Measurements from ENCODE around the gene PPP4C.
A peak's percentile ranks its signal among the peaks of the same experiment; 100 is the strongest.

Gene PPP4C

GRCh38 chr16:30092373-30093010 is 16.7 kb downstream of the PPP4C start:
- peaks cover 66 to 68% of the 10 kb centered on the region in 2 experiments for H3K4me1 ChIP-seq (ENCODE audit: control insufficient read depth in 1 of 2, insufficient read depth in 1 of 2, low read depth in 1 of 2, low read length in 1 of 2)
- H3K27me3 ChIP-seq = no peaks in the 10 kb centered on the region
- peaks cover 34% of the 10 kb centered on the region for H3K36me3 ChIP-seq
- peak; percentile 92 for TF ChIP-seq CTCF (IDR thresholded peaks at IDR 0.05)
- peak overlapping the region; percentile 85 for H3K4me3 ChIP-seq (ENCODE audit: low read depth in 1 of 2, low read length in 1 of 2)
- peak overlapping the region; percentile 100 for H3K27ac ChIP-seq
- peaks cover 7% of the 10 kb centered on the region for H3K9me3 ChIP-seq

GRCh38 chr16:30094541-30095165 is 18.9 kb downstream of the PPP4C start:
- peaks cover 23% of the 10 kb centered on the region for H3K9me3 ChIP-seq
- H3K4me1 ChIP-seq (ENCODE audit: control insufficient read depth in 1 of 2, insufficient read depth in 1 of 2, low read depth in 1 of 2, low read length in 1 of 2) = peaks cover 58 to 65% of the 10 kb centered on the region in 2 experiments
- TF ChIP-seq CTCF (IDR thresholded peaks at IDR 0.05) = no peak
- H3K27ac ChIP-seq = peak overlapping the region; percentile 100
- no peaks in the 10 kb centered on the region for H3K27me3 ChIP-seq
- H3K36me3 ChIP-seq = peaks cover 34% of the 10 kb centered on the region
- peak overlapping the region; percentile 85 to 100 for H3K4me3 ChIP-seq (ENCODE audit: low read depth in 1 of 2, low read length in 1 of 2)

GRCh38 chr16:30095166-30096078 is 19.6 kb downstream of the PPP4C start:
- peaks cover 23% of the 10 kb centered on the region for H3K9me3 ChIP-seq
- no peaks in the 10 kb centered on the region for H3K27me3 ChIP-seq
- H3K27ac ChIP-seq = peak overlapping the region; percentile 100
- peak overlapping the region; percentile 85 to 100 for H3K4me3 ChIP-seq (ENCODE audit: low read depth in 1 of 2, low read length in 1 of 2)
- H3K4me1 ChIP-seq (ENCODE audit: control insufficient read depth in 1 of 2, insufficient read depth in 1 of 2, low read depth in 1 of 2, low read length in 1 of 2) = peaks cover 58 to 65% of the 10 kb centered on the region in 2 experiments
- TF ChIP-seq CTCF (IDR thresholded peaks at IDR 0.05) = no peak
- H3K36me3 ChIP-seq = peaks cover 34% of the 10 kb centered on the region

GRCh38 chr16:30096105-30096861 is 20.5 kb downstream of the PPP4C start, which contains the start of gene YPEL3:
Gene YPEL3 (minus strand): TSS chr16:30096213. CDS start chr16:30095482, 731 bp downstream.
- Histone ChIP-seq H3K9me3 (peaks cover 23% of the 10 kb centered on the region), H3K4me3 (ENCODE audit: low read depth in 1 of 2, low read length in 1 of 2) (peak within 1 kb of the TSS; percentile 85 to 100), H3K36me3 (peaks cover 34% of the 10 kb centered on the region), H3K4me1 (ENCODE audit: control insufficient read depth in 1 of 2, insufficient read depth in 1 of 2, low read depth in 1 of 2, low read length in 1 of 2) (peaks cover 54 to 59% of the 10 kb centered on the region in 2 experiments), H3K27ac (peak within 1 kb of the TSS; percentile 100), H3K27me3 (no peaks in the 10 kb centered on the region)
- peak; percentile 28 for TF ChIP-seq CTCF (IDR thresholded peaks at IDR 0.05)

Data from neutrophil (primary cell).